Suppressor macrophage (primary cell): Measurements from ENCODE around the gene CLEC16A.
A peak's percentile ranks its signal among the peaks of the same experiment; 100 is the strongest.

Experiments used
- DNase-seq, 4 experiments: peaks; one replicate each; pipeline ENCODE4 v3.0.0-alpha.2; 2020 to 2022

CLEC16A gene

GRCh38 chr16:10966559-10966958, 22.2 kb downstream of the CLEC16A start:
- peak in 2 of 4 experiments; percentile 29 to 39 for DNase-seq

- DNase-seq = no peak
These were observed 23.6 kb downstream of the CLEC16A start for GRCh38 chr16:10967986-10968385.

DNA sequence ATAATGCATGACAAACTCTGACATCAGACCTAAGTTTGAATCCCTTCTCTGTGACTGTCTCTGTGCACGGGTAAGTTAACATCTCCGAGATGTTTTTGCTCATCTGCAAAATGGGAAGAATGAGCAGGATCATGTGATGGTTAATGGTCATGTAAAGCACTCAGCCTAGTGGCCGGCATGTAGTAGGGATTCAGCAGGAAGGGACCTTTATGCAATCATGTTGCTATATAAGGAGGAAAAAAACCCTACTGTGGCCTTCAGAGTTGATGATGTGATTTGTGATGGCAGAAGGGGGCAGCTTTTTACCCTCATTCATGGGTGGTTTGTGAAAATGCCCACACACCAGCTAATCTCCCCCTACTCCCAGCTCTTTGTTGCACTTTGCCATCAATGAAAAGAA, 24.1 kb downstream of the CLEC16A start:
- DNase-seq = peak; percentile 40 to 74 (median 63)

- DNase-seq = peak; percentile 47 to 83 (median 79)
These were observed 25.3 kb downstream of the CLEC16A start for GRCh38 chr16:10969615-10970014.

GRCh38 chr16:10970065-10970464, 25.7 kb downstream of the CLEC16A start:
- DNase-seq = no peak

DNA sequence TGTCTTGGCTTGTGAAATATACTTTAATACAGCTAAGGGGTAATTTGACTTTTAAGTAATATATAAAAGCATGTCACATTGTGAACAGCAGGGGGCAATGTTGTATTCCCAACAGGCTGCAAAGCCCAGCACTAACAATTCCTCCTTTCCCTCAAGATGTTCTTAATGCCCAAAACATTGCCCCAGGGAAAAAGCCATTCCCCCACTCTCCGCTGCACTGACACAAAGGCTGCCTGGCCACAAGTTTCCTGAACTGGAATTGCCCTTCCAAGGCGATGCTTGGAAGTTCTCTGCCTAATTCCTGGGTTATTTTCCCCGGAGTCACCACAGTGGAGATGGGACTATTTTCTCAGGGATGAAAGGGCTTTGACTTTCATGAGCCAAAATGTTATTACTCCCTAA, 27.2 kb downstream of the CLEC16A start:
- DNase-seq = peak; percentile 62 to 79 (median 70)

GRCh38 chr16:10972108-10972818, 27.9 kb downstream of the CLEC16A start:
- no peak for DNase-seq

GRCh38 chr16:10972819-10973464, 28.6 kb downstream of the CLEC16A start:
- peak in 2 of 4 experiments; percentile 21 to 40 for DNase-seq

- DNase-seq = no peak
These were observed 32.3 kb downstream of the CLEC16A start for GRCh38 chr16:10976634-10977033.

GRCh38 chr16:10978124-10978523, 33.8 kb downstream of the CLEC16A start:
- no peak for DNase-seq

DNA sequence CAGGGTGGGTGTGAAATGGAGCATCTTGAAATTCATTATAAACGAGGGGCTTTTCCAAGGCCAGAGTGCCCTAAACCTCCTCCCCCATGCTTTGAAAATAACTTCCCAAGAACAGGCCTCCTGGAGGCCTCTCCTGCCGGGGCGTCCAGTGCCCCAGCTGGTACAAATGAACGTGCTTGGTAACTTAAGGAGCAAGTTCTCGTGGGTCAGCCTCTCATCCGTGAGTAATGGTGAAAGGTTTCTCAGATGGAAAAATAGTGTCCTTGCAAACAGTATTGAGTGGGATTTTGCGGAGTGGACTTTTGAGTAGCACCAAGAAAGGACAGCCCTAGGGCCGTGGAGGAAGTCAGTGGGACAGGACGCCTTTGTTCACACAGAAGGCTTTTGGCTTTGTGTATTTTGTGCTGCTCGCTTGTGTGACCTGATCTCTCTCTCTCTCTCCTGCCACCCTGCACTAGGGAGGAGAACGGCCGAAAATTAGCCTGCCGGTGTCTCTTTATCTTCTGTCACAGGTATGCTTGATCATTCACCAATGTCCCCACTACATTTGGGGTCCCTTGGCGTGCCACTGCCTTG, 34.6 kb downstream of the CLEC16A start:
- no peak for DNase-seq

DNA sequence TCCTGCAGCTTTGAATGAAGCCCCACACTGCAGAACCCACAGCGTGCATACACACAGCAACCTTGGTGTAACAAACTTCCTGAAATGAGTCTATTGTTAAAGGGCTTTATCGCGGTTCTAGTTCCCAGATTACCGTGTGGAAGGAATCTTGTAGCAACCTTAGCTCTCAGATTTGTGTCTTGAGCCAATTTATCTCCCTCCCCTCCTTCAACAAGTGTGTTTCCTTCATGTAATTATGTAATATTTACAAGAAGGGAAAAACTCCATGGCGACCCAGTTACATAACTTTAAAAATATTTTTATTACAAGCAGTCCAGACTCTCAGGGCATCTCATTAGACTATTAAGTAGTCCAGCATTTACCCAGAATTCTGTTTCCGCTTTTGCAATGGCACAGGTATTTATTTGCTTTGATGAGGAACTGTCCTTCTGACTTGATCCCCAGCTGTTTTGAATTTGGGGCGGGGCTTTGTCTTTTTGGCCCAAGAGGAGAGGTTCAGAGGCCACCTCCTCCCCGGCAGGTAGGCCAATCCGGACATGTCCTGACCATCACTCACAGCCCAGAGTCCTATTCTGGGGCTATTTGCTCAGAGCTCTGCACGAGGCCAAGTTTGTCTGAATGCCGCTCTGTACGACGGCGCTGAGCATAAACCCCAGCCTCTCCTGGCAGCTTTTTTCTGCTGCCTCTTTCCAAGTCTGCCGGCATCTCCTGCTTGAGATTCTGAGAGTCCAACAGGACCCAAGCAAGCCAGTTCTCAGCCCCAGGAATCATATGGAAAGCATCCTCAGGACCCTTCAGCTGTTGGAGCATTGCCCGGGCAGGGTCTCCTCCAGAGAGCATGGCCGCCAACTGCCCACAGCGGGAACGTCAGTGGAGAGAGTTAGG, 35.6 kb downstream of the CLEC16A start:
- no peak for DNase-seq

GRCh38 chr16:10980813-10981212, 36.4 kb downstream of the CLEC16A start:
- no peak for DNase-seq

DNA sequence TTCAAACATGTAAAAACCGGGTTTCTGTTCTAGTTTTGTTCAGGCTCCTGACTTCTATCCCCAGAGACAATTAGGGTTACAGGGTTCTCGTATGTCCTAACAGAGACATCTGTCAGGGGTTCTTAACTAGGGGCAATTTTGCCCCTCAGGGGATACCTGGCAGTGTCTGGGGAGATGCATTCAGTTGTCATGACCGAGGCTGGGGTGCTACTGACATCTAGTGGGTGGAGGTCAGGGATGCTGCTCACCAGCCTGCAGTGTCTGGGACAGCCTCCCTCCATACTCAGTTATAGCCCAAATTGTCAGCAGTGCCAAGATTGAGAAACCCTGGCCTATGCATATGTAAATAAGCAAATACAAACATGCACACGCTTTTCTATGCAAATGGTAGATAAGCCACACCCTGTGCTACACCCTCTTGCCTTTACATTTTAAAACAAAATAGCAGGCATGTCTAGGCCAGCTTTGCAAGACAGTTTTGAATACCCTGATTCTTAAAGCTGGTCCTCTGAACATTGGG, 37.4 kb downstream of the CLEC16A start:
- peak in 1 of 4 experiments; percentile 38 for DNase-seq

DNA sequence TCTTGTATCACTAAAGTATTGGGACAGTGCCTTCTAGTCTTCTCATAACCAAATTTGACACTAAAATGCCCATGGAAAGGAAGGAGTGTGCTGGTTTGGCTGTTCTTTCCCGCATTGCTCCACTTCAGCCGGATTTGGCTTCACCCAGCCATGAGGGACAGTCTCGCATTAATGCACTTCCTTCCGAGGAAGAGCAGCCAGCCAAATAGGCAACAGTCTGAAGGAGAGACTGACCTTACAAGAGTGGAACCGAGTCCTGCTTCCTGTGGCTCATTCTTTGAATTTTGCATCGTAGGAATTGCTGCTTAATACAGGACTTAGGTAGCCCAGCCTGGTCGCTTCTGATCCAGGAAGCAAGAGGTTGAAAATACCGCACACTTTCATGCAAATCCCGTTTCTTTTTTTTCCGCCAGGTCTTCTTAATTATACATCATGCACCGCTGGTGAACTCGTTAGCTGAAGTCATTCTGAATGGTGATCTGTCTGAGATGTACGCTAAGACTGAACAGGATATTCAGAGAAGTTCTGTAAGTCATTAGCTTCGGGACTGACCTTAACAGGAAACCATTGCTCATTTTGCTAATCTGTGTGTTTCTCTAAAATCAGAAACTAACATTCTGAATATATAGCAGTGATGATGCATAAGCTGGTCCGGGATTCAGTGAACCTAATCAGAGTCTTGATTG, 38.2 kb downstream of the CLEC16A start:
- DNase-seq = no peak

DNA sequence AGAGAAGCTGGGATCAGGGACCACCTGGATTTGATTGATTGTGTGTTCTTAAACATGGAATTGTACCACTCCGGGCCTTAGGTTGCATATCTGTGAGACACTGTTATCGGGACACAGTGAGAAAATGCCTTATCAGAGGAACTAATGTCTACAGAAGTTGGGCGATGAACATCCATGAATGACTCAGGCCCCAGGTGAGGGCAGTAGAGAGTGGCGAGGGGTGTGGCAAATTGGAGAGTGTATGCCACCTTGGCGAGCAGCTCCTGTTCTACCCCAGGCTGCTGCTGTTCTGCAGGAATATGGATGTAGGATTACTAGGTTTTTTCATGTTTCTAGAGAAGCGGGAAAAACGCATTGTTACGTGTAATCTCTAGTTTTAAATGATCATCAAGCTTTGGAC, 38.8 kb downstream of the CLEC16A start:
- DNase-seq = no peak

DNA sequence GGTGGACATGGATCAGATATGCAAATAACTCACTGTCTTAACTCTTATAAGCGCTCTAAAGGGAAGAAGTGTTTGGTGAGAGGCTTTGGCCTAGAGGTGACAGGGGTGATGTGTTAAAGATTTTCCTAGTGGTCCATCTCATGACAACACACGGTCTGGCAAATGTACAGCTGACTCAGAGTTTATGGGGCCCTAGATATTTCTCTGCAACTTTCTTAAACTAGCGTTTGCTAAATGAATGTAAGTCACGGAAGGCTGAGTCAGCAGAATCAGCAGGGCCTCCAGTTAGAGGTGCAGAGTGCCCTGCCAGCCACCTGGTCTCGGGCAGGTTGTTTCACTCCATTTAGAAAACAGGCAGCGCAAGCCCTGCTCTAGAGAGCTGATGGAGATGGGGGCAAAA, 40.1 kb downstream of the CLEC16A start:
- DNase-seq = no peak

DNA sequence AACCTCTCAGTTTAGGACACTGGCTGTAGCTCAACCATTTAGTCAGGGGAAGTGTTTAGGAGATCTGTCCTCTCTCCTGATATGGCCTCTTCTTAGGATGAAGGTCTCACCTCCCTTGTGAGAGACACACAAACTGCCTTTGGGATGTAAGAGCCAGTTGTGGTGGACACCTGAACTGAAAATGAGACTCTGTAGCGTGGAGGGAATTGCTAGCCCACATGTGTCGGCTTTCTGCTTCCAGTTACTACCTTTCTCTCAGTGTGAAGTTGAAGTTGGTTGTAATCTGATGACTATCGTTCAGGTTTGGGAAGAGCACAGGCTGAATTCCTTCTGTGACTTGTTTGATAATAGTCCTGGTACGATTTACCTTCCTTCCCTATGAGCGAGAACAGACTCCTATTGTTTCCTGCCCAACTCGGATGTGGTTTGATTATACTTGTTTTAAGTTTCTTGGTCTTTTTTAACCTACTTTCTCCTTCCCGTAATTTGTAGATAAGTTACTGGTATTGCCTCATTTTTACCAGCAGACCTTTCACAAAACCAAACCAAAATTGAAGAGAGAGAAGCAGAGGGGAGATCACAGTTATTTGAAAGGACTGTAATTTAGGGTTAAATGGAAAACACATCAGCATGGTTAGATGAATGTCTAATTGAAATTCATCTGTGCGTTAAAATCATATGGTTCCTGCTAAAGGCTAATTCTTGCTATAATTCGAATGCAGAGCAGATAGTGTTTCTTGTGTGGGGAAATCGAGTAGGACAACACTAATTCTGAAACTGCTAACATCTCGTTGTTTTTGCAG, 43.2 kb downstream of the CLEC16A start:
- no peak for DNase-seq

DNA sequence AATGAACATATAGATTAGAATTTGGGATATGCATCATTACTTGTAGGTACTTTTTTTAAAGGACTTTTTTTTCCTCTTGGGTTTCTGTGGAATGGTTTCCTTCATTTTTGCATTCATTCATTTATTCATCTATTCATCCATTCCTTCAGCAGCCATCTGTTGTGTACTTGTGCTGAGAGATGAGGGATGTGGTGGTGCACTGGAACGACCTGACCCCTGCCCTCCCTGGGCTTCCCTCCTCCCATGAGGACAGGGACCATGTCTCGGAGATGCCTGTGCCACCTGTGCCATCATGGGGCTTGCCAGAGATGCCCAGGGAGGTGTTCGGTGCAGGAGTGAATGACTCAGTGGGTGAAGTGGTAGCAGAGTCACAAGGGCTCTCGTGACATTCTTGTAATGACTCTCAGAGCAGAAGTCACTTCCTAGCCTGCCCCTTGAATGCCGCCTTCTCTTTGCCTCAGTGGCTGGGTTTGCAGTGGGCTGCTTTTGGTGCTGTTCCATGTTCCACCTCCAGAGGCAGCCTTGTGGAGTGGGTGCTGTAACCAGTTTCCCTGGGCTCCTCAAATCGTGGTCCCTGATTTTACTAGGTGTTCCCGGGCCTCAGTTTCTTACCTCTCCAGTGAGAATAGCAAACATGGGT, 43.9 kb downstream of the CLEC16A start:
- DNase-seq = no peak

- DNase-seq = no peak
These were observed 44.5 kb downstream of the CLEC16A start for GRCh38 chr16:10988879-10989278.

DNA sequence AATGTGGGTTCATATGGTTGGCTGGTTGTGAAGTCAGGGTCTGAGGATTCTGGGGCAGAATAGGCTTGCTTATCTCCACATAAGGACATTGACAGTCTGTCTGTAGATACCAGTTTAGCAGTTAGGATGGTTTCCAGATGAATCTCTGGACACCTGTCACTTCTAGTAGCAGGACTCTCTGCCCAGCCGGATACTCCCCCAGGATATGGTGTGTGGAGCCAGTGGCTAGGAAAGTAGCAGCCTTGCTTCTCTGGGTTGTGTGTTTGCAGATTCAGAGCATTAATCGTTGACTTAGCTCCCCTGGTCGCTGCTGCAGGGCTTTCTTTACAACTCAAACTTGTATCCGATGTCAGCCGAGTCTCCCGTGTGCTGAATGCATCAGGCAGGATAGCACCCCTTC, 45.2 kb downstream of the CLEC16A start:
- no peak for DNase-seq
